Type B pancreatic cell (in vitro differentiated cells): ENCODE data around the gene RHEX. TPM values are rescaled to one million over a fixed set of nuclear protein-coding genes. Genes with fewer than 3 reads are reported as not detected.
A peak's percentile ranks its signal among the peaks of the same experiment; 100 is the strongest.
"Not testable (repeated sequence)": the region's sequence is repeated elsewhere in the genome, so short reads cannot be mapped to it uniquely, and the experiment has no call there.

Source experiments
- DNase-seq: peaks from one replicate; pipeline ENCODE4 v3.0.0; 2021; ENCODE audit warnings: mixed read lengths; ENCODE audit not compliant: unreplicated experiment; ENCODE audit errors: extremely low spot score
- H3K27ac Mint-ChIP-seq: 2 replicates; pipeline ENCODE4 v1.8.0; 2021; ENCODE audit warnings: mild to moderate bottlenecking, mixed read lengths
- H3K27me3 Mint-ChIP-seq: 2 replicates; pipeline ENCODE4 v1.8.0; 2021; ENCODE audit warnings: mixed read lengths
- H3K36me3 Mint-ChIP-seq: 2 replicates; pipeline ENCODE4 v1.8.0; 2021; ENCODE audit warnings: mixed read lengths
- H3K4me1 Mint-ChIP-seq: one replicate; pipeline ENCODE4 v1.8.0; 2021; ENCODE audit warnings: mixed read lengths; ENCODE audit not compliant: unreplicated experiment
- H3K4me3 Mint-ChIP-seq: 2 replicates; pipeline ENCODE4 v1.8.0; 2021; ENCODE audit warnings: mild to moderate bottlenecking, mixed read lengths
- H3K9me3 Mint-ChIP-seq: 2 replicates; pipeline ENCODE4 v1.8.0; 2021; ENCODE audit warnings: mixed read lengths
- CTCF ChIP-seq: fragments of 200-600 bp; sonication (generic); conservative IDR thresholded peaks from 2 replicates; pipeline ENCODE4 v1.5.0; 2021; ENCODE audit warnings: antibody characterized with exemption, mild to moderate bottlenecking
- total RNA-seq: library from RNA; stranded (reverse); gene quantifications from 2 replicates; pipeline ENCODE4 v1.2.1, GENCODE V29; 2021; ENCODE audit warnings: low replicate concordance

Gene RHEX
- total RNA-seq, 1 donor from 2014 or later: not detected

- H3K27ac Mint-ChIP-seq: no peak overlapping the region
- no peaks in the 10 kb centered on the region for H3K27me3 Mint-ChIP-seq
- TF ChIP-seq CTCF: no peak
- H3K36me3 Mint-ChIP-seq: no peaks in the 10 kb centered on the region
- no peaks in the 10 kb centered on the region for H3K9me3 Mint-ChIP-seq
- H3K4me1 Mint-ChIP-seq: peaks cover 5% of the 10 kb centered on the region
- no peak overlapping the region for H3K4me3 Mint-ChIP-seq
- no peak for DNase-seq
Observed at GRCh38 chr1:206049293-206049692, 3.7 kb upstream of the RHEX start.

GRCh38 chr1:206049919-206050600 lies 2.9 kb upstream of the RHEX start:
- DNase-seq: no peak
- peaks cover 5% of the 10 kb centered on the region for H3K4me1 Mint-ChIP-seq
- peaks cover under 1% of the 10 kb centered on the region for H3K27me3 Mint-ChIP-seq
- no peak overlapping the region for H3K27ac Mint-ChIP-seq
- no peaks in the 10 kb centered on the region for H3K36me3 Mint-ChIP-seq
- no peak for TF ChIP-seq CTCF
- H3K4me3 Mint-ChIP-seq: no peak overlapping the region
- no peaks in the 10 kb centered on the region for H3K9me3 Mint-ChIP-seq

GRCh38 chr1:206050655-206051235 lies 2.2 kb upstream of the RHEX start:
- no peak overlapping the region for H3K27ac Mint-ChIP-seq
- H3K27me3 Mint-ChIP-seq: peaks cover 4% of the 10 kb centered on the region
- no peaks in the 10 kb centered on the region for H3K9me3 Mint-ChIP-seq
- no peak overlapping the region for H3K4me3 Mint-ChIP-seq
- no peak for DNase-seq
- no peaks in the 10 kb centered on the region for H3K36me3 Mint-ChIP-seq
- no peak for TF ChIP-seq CTCF
- peaks cover 5% of the 10 kb centered on the region for H3K4me1 Mint-ChIP-seq

- not testable (repeated sequence) for H3K27me3 Mint-ChIP-seq, H3K4me3 Mint-ChIP-seq, DNase-seq, H3K4me1 Mint-ChIP-seq, H3K9me3 Mint-ChIP-seq, H3K36me3 Mint-ChIP-seq, H3K27ac Mint-ChIP-seq
Observed at GRCh38 chr1:206052231-206052865, 625 bp upstream of the RHEX start.

GRCh38 chr1:206053616-206054015 lies 643 bp downstream of the RHEX start:
- H3K4me3 Mint-ChIP-seq, H3K27me3 Mint-ChIP-seq, H3K9me3 Mint-ChIP-seq, H3K27ac Mint-ChIP-seq, H3K36me3 Mint-ChIP-seq, DNase-seq, H3K4me1 Mint-ChIP-seq: not testable (repeated sequence)

GRCh38 chr1:206055069-206055625 lies 2.2 kb downstream of the RHEX start:
- not testable (repeated sequence) for H3K27ac Mint-ChIP-seq, H3K4me1 Mint-ChIP-seq, DNase-seq, H3K9me3 Mint-ChIP-seq, H3K36me3 Mint-ChIP-seq, H3K4me3 Mint-ChIP-seq, H3K27me3 Mint-ChIP-seq

GRCh38 chr1:206055639-206056323 lies 2.8 kb downstream of the RHEX start:
- peak overlapping the region; percentile 27 for H3K27ac Mint-ChIP-seq
- H3K27me3 Mint-ChIP-seq, H3K9me3 Mint-ChIP-seq, H3K36me3 Mint-ChIP-seq, H3K4me1 Mint-ChIP-seq, DNase-seq, H3K4me3 Mint-ChIP-seq: not testable (repeated sequence)

GRCh38 chr1:206058289-206058926 lies 5.4 kb downstream of the RHEX start:
- not testable (repeated sequence) for H3K36me3 Mint-ChIP-seq, H3K4me1 Mint-ChIP-seq, DNase-seq, H3K4me3 Mint-ChIP-seq, H3K27me3 Mint-ChIP-seq, H3K27ac Mint-ChIP-seq, H3K9me3 Mint-ChIP-seq
